DMS 273 (cell line): ENCODE results near the gene TERT.

Experiments
- DNase-seq: peaks from one replicate; lab custom pipeline; 2025; ENCODE audit not compliant: unreplicated experiment; lab: John Stamatoyannopoulos, UW

Gene TERT

DNA sequence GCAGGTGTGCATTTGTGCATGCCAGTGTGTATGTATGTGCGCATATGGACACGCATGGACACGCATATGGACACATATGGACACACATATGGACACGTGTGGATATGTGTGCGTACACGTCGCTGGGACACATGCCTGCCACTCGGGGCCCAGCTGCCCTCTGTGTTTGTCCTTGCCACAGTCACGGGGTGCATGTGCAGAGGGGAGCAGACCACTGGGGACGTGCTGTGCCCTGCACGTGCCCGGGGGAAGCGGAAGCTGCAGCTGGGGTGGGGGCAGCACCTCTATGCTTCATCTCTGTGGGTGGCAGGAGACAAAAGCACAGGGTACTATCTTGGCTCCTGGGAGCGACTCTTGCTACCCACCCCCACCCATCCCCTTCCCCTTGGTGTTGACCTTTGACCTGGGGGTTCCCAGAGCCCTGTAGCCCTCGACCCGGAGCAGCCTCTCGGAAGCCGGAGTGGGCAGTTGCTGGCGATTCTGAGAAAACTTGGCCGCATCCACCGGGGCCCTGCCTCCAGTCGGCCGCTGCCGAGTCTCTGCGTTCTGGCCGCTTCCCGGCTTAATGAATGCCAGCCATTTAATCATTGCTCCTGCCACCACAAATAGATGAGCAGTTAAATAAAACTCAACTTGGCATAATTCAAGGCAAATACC lies 72.1 kb downstream of the TERT start:
- DNase-seq = no peak

DNA sequence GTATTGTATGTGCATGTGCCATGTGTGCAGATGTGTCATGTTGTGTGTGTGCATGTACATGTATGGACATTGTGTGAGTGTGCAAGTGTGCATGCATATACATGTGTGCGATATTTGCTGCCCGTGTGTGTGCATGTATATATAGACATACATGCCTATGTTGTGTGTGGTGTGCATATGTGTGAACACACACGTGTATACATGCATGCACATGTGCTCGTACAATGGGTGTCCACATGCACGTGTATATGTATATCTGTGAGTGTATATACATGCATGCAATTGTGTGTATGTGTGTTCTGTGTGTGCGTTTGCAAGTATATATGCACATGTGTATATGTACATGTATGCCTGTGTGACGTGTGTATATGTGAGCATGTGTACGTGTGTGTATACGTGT lies 72.7 kb downstream of the TERT start:
- DNase-seq = no peak

DNA sequence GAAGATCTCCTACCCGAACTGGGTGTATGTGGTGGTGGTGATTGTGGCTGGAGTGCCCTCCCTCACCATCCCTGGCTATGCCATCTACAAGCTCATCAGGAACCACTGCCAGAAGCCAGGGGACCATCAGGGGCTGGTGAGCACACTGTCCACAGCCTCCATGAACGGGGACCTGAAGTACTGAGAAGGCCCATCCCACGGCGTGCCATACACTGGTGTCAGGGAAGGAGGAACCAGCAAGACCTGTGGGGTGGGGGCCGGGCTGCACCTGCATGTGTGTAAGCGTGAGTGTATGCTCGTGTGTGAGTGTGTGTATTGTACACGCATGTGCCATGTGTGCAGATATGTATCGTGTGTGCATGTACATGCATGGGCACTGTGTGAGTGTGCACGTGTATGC lies 73.1 kb downstream of the TERT start:
- DNase-seq = no peak

DNA sequence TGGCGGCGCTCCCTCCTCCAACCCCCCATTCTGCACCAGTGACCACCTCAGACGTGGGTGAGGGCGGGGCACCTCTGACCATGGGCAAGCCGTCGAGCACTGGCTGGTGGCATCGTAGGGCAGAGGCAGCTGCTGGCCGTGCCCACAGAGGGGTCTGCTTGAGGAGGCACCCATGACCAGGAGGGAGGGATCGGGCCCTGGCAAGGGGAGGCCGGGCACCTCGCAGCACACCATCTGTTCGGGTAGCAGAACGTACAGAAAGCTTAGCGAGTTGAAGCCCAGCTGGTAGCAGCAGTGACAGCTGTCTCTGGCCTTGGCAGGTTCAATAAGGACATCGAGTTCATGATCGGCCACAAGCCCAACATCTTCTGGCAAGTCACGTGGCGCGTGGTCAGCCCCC lies 74.0 kb downstream of the TERT start:
- peak; percentile 67 for DNase-seq

DNA sequence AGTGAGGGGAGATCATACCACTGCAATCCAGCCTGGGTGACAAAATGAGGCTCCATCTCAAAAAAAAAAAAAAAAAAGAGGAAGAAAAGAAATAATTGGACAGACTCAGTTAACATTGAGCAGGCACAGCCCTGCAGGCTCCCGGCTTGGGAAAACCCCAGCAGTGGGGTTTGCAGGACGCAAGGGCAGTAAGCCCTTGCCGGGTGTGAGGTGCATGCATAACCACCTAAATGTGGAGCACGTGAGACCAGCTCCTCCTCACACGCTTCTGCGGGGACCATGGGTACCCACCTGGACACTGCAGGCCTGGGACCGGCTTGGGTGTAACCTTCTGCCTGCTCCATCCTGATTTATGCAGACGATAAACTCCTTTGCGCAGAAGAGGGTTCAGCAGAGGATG lies 74.5 kb downstream of the TERT start:
- no peak for DNase-seq

DNA sequence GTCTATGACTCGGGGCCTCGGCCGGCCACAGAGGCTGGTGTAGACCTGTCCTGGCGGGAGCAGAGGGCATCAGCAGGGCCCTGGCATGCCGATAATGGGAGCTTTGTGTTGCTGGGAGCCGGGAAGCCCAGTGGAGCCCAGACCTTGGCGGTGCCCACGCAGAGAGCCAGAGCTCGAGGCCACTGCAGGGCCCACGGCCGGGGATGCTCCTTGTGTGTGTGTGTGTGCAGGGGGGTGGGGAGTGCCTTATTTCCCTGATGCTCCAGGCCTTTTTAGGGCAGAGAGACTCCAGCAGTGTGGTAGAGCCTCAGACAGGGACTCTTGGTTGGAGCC lies 75.1 kb downstream of the TERT start:
- DNase-seq = no peak

DNA sequence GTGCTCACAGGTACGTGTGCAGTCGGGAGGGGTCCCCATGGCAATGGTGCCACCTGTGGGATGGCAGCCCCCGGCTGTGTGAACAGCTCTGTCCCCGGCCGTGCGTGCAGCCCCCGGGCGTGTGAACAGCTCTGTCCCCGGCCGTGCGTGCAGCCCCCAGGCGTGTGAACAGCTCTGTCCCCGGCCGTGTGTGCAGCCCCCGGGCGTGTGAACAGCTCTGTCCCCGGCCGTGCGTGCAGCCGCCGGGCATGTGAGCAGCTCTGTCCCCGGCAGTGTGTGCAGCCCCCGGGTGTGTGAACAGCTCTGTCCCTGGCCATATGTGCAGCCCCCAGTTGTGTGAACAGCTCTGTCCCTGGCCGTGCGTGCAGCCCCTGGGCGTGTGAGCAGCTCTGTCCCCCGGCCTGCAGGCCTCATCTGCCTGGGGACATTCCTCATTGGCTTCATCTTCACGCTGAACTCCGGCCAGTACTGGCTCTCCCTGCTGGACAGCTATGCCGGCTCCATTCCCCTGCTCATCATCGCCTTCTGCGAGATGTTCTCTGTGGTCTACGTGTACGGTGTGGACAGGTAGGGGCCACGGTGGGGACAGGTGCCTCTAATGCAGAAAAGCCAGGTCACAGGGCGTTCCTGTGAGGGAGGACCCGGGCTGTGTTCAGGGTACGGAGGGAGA lies 75.6 kb downstream of the TERT start:
- DNase-seq = no peak

DNA sequence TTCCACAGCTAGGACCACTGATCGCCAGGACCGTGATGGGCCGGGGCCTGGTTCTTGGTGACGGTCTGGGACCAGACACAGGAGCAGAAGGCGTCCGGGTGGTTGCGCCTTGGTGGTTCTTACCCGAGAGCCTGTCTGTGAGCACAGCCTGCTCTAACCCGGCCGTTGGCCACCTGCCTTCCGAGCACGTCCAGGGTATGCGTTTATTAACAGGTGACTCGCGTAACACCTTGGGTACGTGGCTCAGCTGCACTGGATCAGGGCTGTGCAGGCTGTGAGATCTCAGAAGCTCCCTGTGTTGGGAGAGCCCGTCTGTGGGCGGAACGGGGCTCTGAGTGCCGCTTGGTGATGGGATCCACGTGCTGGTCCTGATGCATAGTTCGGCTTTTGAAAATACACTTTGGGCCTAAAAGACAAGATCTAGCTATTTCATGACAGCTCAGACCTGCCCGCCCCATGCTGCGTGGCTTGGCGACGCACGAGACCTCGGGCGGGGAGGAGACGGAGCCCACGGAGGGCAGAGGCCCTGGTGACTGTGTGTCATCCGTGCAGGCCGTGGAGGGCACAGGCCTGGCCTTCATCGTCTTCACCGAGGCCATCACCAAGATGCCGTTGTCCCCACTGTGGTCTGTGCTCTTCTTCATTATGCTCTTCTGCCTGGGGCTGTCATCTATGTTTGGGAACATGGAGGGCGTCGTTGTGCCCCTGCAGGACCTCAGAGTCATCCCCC lies 76.4 kb downstream of the TERT start:
- DNase-seq = no peak

DNA sequence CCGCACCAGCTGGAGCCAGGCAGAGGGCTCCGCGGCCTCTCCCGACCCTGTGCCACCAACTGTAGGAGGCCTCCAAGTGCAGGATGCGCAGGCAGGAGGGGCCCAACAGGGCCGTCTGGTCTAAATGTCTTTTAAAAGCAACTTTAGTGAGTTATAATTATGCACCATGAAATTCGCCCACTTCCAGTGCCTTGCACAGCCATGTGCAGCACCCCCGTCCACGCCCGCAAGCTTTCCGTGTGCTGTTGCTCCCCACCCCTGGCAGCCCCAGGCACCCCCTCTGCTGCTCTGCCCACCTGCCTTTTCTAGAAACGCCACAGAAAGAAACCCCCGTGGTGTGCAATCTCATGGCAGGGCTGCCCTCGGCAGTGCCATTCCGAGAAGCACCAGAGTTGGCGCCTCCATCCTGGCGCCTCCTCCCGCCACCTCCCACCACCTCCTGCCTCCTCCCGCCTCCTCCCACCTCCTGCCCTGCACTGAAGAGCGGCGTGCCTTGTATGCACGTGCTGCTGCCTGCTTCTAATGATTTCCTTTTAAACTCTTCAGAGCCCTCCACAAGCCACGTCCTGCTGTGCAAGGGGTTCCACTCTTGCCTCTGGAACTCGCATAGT lies 77.2 kb downstream of the TERT start:
- peak; percentile 59 for DNase-seq

DNA sequence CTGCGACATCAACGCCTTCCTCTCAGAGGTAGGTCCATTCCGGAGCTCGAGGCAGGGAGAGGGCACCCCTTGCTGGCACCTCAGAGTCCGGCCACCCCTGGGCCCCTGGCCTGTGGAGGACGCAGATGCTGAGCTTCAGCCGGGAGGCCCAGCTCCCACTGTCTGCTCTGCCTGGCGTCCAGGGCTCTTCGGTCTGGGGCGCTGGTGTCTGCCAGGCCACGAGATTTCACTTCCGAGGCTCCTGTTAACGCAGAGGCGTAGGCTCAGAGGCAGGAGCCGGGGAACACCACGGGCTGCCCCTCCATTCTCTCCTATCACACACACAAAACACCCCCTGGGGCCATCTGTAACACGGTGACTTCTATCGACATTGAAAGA lies 78.0 kb downstream of the TERT start:
- no peak for DNase-seq

DNA sequence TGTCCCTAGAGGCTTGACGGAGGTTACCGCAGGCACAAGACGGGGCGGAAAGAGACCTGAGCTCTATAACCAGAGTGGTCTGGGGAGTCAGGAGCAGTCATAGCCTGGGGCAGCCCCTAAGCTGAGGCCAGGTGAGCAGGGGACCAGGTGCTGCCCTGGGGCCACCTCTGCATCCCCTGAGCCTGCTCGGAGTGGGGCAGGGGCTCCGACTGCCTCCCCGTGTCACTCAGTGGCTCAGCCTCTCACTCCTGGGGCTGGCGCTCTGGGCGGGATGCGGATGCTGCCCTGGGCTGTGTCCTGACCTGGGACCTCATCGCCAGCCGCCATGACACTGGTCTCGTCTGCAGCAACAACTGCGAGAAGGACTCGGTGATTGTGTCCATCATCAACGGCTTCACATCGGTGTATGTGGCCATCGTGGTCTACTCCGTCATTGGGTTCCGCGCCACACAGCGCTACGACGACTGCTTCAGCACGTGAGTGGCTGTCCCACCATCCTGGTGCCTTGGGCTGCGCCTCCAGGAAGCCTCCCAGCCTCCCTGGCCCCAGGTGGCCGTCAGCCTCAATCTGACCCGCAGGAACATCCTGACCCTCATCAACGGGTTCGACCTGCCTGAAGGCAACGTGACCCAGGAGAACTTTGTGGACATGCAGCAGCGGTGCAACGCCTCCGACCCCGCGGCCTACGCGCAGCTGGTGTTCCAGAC lies 78.5 kb downstream of the TERT start:
- DNase-seq = no peak

DNA sequence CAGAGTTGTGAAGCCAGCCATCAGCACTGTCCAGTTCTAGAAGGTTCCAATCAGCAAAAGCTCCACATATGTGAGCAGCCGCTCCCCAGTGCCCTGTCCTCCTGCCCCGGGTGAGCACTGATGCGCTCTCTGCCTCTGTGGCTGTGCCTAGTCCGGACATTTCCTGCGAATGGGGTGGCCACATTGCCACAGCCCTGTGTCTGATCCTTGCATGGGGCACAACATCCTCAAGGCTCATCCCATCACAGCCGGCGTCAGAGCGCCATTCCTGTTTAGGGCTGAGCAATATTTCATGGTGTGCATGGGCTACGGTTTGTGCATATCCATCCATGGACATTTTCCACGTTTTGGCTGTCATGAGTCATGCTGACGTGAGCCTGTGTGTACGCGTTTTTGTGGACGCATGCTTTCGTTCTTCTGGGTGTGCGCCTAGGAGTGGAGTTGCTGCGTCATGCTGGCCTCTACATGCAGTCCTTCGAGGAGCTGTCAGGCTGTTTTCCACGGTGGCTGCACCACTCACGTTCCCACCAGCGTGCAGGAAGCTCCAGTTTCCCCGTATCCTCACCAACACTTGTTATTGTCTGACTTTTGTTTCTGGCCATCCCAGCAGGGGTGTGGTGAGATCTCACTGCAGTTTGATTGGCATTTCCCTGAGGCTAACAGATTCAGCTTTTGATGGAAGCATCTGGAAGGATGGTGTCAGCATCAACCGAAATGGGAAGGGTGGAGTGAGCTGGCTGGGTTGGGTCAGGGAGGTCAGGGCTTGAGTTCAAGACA lies 79.4 kb downstream of the TERT start:
- DNase-seq = no peak

DNA sequence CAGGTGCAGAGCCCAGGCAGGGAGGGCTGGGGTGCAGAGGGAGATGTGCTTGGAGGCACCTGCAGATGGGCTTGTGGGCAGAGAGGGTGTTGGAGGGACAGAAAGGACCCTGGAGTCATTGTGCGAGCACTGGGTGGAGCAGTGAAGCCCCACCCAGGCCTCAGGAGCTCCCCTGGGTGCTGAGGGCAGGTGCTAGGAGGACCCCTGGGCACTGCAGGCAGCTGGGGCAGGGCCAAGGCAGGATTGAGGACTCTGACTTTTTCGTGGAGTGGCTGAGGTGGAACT lies 80.0 kb downstream of the TERT start:
- no peak for DNase-seq

DNA sequence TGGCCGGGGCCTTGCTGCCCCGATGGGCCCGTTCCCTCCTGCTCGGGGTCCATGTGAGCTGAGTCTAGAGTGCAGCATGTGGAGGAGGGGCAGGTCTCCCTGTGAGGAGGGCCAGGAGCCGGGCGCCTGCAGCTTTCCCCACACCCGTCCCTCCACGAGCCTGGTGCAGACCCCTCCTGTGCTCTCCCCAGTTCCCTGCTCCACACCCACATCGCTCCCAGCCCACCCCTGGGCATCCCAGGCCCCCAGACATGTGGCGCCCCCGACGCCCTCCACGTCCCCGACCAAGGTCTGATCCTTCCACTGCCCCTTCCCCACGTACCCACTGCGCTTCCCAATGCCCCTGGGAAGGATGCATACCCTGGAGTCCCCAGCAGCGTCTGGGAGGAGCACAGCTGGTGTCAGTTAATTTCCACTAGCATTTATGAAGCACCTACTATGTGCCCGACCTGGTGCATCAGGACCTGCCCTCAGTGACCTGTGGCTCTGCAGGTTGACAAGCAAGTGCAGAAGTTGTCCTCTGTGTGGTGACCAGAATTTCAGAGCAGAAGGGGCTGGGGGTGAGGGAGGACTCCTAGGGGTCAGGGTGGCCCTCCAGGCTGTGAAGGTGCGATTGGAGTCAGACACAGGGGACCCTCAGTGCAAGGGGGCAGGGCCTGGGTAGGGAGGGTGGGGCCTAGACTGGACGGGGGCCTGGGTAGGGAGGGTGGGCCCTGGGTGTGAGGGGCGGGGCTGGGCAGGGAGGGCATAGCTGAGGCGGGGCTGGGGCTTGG lies 80.5 kb downstream of the TERT start:
- DNase-seq = no peak

DNA sequence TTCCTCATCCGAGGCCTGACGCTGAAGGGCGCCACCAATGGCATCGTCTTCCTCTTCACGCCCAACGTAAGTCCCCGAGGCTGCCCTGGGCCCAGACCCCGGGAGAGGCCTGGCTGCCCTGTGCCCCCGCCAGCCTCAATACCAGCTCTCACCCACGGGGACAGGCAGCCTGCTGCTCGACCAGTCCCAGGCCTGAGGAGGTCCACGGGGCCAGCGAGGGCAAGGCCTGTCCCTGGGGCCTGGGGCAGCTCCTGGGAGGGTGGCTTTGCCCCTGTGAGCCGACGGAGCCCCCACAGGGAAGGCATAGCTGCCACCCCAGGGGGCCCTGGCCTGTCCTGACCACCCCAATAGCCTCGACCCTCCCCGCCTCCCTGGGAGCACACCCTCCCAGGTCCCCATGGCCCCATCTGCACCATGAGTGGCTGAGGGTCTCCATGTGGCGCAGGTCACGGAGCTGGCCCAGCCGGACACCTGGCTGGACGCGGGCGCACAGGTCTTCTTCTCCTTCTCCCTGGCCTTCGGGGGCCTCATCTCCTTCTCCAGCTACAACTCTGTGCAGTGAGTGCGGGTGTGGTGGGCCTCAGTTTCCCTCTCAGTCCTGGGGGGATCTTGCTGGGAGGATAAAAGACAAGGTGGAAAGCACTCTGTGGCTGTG lies 81.2 kb downstream of the TERT start:
- no peak for DNase-seq

DNA sequence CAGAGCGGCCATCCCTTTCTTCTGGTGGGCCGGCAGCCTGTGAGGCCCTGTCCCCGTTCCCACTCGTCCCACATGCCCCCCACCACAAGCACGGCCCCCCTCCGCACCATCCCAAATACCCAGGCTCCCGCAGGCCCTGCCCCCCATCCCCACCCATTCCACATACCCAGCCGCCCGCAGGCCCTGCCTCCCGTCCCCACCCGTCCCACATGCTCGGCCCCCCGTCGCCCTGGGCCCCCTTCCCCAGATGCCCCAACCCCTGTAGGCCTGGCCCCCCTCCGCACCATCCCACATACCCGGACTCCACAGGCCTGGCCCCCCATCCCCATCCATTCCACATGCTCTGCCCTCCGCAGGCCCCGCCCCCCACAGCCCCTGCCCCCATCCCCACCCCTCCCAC lies 82.0 kb downstream of the TERT start:
- no peak for DNase-seq

DNA sequence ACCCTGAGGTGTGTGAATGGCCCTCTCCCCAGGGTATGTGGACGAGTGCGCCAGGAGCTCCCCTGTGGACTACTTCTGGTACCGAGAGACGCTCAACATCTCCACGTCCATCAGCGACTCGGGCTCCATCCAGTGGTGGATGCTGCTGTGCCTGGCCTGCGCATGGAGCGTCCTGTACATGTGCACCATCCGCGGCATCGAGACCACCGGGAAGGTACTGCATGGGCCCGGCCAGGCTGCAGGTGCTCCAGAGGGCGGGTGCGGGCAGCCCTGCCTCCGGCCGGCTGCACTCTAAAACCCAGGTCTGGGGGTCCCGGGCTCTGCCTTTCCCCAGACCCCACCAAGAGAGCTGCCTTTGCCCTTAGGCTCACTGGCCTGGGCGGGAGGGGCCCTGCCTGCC lies 82.6 kb downstream of the TERT start:
- no peak for DNase-seq

DNA sequence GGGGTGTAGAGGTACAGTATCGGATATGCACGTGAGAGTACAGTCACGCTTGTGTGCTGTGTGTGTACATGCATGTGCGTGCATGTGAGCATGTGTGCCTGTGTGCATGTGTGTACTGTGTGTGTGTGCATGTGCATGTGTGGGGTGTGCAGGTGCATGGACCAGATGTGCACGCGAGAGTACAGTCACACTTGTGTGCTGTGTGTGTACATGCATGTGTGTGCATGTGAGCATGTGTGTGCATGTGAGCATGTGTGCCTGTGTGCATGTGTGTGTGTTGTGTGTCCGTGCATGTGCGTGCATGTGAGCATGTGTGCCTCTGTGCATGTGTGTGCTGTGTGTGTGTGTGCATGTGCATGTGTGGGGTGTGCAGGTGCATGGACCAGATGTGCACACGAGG lies 83.2 kb downstream of the TERT start:
- no peak for DNase-seq

DNA sequence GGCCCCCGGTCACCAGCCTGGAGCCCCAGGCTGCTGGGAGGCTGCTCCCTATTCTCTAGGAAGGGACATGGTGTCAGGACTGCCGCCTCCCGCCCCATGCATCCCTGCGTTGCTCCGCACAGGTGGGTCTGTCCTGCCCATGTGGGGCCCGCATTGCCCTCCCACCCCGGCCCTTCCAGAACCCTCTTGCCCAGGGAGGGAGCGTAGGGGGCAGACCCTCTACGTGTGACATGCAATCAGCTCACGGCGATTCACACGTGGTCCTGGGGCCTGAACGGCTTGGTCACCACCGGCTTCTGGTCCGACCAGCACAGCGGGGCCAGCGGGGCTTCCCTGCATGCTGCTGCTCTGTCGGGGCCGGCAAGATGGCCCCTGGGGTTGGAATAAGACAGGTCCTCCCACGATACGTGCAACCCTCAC lies 84.0 kb downstream of the TERT start:
- DNase-seq = no peak
